ENCODE results near the gene NSG2. TPM values are rescaled to one million over a fixed set of nuclear protein-coding genes. Genes with fewer than 3 reads are reported as not detected.
A peak's percentile ranks its signal among the peaks of the same experiment; 100 is the strongest.

The NSG2 gene
- 0.10 TPM in 1 of 2 replicates, not detected in the other for total RNA-seq (2014; rRNA removed; shearing (Covaris generic))
- polyA plus RNA-seq (2014; cell fraction: nucleus; rRNA removed) = 0.07 TPM in 1 of 2 replicates, not detected in the other

GRCh38 chr5:174045470-174046025 lies at the start of gene NSG2:
Gene NSG2 (plus strand): TSS chr5:174045706. CDS start chr5:174046756, 1,050 bp downstream.
- peak; percentile 92 for DNase-seq (ENCODE audit: extremely low read depth, low read depth)

- DNase-seq (ENCODE audit: extremely low read depth, low read depth) = no peak
Measured at GRCh38 chr5:173997331-173997730, 48.2 kb upstream of the NSG2 start.

- DNase-seq (ENCODE audit: extremely low read depth, low read depth) = no peak
Measured at GRCh38 chr5:173998531-173998930, 47.0 kb upstream of the NSG2 start.

- DNase-seq (ENCODE audit: extremely low read depth, low read depth) = no peak
Measured at GRCh38 chr5:174000076-174000475, 45.4 kb upstream of the NSG2 start.

- no peak for DNase-seq (ENCODE audit: extremely low read depth, low read depth)
Measured at GRCh38 chr5:174003795-174004194, 41.7 kb upstream of the NSG2 start.

GRCh38 chr5:174008922-174009321 lies 36.6 kb upstream of the NSG2 start:
- no peak for DNase-seq (ENCODE audit: extremely low read depth, low read depth)

- DNase-seq (ENCODE audit: extremely low read depth, low read depth) = no peak
Measured at GRCh38 chr5:174010365-174010764, 35.1 kb upstream of the NSG2 start.

GRCh38 chr5:174011441-174011840 lies 34.1 kb upstream of the NSG2 start:
- no peak for DNase-seq (ENCODE audit: extremely low read depth, low read depth)

GRCh38 chr5:174020069-174020927 lies 25.2 kb upstream of the NSG2 start:
- DNase-seq (ENCODE audit: extremely low read depth, low read depth) = peak; percentile 72

- no peak for DNase-seq (ENCODE audit: extremely low read depth, low read depth)
Measured at GRCh38 chr5:174020928-174021304, 24.6 kb upstream of the NSG2 start.

- DNase-seq (ENCODE audit: extremely low read depth, low read depth) = no peak
Measured at GRCh38 chr5:174022384-174023095, 23.0 kb upstream of the NSG2 start.

- no peak for DNase-seq (ENCODE audit: extremely low read depth, low read depth)
Measured at GRCh38 chr5:174030286-174030685, 15.2 kb upstream of the NSG2 start.

GRCh38 chr5:174044466-174045254 lies 846 bp upstream of the NSG2 start:
- no peak for DNase-seq (ENCODE audit: extremely low read depth, low read depth)

- DNase-seq (ENCODE audit: extremely low read depth, low read depth) = no peak
Measured at GRCh38 chr5:174046558-174046957, 1.1 kb downstream of the NSG2 start.

GRCh38 chr5:174047472-174048099 lies 2.1 kb downstream of the NSG2 start:
- DNase-seq (ENCODE audit: extremely low read depth, low read depth) = no peak

GRCh38 chr5:174052636-174053035 lies 7.1 kb downstream of the NSG2 start:
- DNase-seq (ENCODE audit: extremely low read depth, low read depth) = no peak

GRCh38 chr5:174053905-174054304 lies 8.4 kb downstream of the NSG2 start:
- DNase-seq (ENCODE audit: extremely low read depth, low read depth) = no peak

- no peak for DNase-seq (ENCODE audit: extremely low read depth, low read depth)
Measured at GRCh38 chr5:174056064-174056847, 10.8 kb downstream of the NSG2 start.

GRCh38 chr5:174057206-174057605 lies 11.7 kb downstream of the NSG2 start:
- no peak for DNase-seq (ENCODE audit: extremely low read depth, low read depth)

Data from NCI-H460 (cell line).